Smooth muscle cell (in vitro differentiated cells): Measurements from ENCODE around the gene RWDD4. TPM values are rescaled to one million over a fixed set of nuclear protein-coding genes. Genes with fewer than 3 reads are reported as not detected.
A peak's percentile ranks its signal among the peaks of the same experiment; 100 is the strongest.

ENCODE experiments used
- DNase-seq: peaks from one replicate; lab custom pipeline; 2025; ENCODE audit not compliant: unreplicated experiment; lab: John Stamatoyannopoulos, UW
- H2AFZ ChIP-seq: fragments of 200-600 bp; sonication (generic); 2 replicates; pipeline ENCODE4 v1.6.0; 2016; ENCODE audit warnings: antibody characterized with exemption, low read depth, mild to moderate bottlenecking
- H3F3A ChIP-seq: fragments of 200-600 bp; sonication (generic); 2 replicates; pipeline ENCODE4 v1.6.0; 2017; ENCODE audit warnings: antibody characterized with exemption, low read depth
- H3K27ac ChIP-seq: fragments of 200-600 bp; sonication (generic); 2 replicates; pipeline ENCODE4 v1.5.1; 2016; ENCODE audit warnings: low read depth, mild to moderate bottlenecking
- H3K27me3 ChIP-seq: fragments of 200-600 bp; sonication (generic); 2 replicates; pipeline ENCODE4 v1.6.1; 2016; ENCODE audit warnings: low read depth, mild to moderate bottlenecking
- H3K36me3 ChIP-seq: fragments of 200-600 bp; sonication (generic); 2 replicates; pipeline ENCODE4 v1.5.1; 2016; ENCODE audit warnings: low read depth
- H3K4me1 ChIP-seq: fragments of 200-600 bp; sonication (generic); 2 replicates; pipeline ENCODE4 v1.5.1; 2016; ENCODE audit warnings: low read depth
- H3K4me2 ChIP-seq: fragments of 200-600 bp; sonication (generic); 2 replicates; pipeline ENCODE4 v1.6.0; 2016; ENCODE audit warnings: mild to moderate bottlenecking
- H3K4me3 ChIP-seq: fragments of 200-600 bp; sonication (generic); 2 replicates; pipeline ENCODE4 v1.5.1; 2016; ENCODE audit warnings: mild to moderate bottlenecking
- H3K79me2 ChIP-seq: fragments of 200-600 bp; sonication (generic); 2 replicates; pipeline ENCODE4 v1.6.0; 2016; ENCODE audit warnings: low read depth, mild to moderate bottlenecking
- H3K9ac ChIP-seq: fragments of 200-600 bp; sonication (generic); 2 replicates; pipeline ENCODE4 v1.6.0; 2016; ENCODE audit warnings: low read depth
- H3K9me3 ChIP-seq: fragments of 200-600 bp; sonication (generic); replicated peaks from 2 replicates; pipeline ENCODE4 v1.5.1; 2016; ENCODE audit warnings: low read depth
- H4K20me1 ChIP-seq: fragments of 200-600 bp; sonication (generic); 2 replicates; pipeline ENCODE4 v1.6.0; 2016; ENCODE audit warnings: low read depth
- CTCF ChIP-seq: fragments of 200-600 bp; sonication (generic); IDR thresholded peaks from 2 replicates; pipeline ENCODE4 v1.5.1; 2017; ENCODE audit warnings: borderline replicate concordance, mild to moderate bottlenecking, antibody characterized with exemption; ENCODE audit not compliant: insufficient read depth, poor library complexity, severe bottlenecking
- WGBS: methylation state at CpG from one replicate; pipeline ENCODE4 v1.1.7; 2016; ENCODE audit warnings: low lambda C conversion rate; 5-methylcytosine and 5-hydroxymethylcytosine counted together
- polyA plus RNA-seq: library from polyadenylated mRNA; unstranded; fragments of >200 nt; fragmentation: Nextera tagmentation; extraction: Ambion mirVana; gene quantifications from 2 replicates; pipeline ENCODE4 v1.2.1, GENCODE V29; 2016
- total RNA-seq: library from RNA; depleted of rRNA; stranded (reverse); fragments of >200 nt; gene quantifications from 2 replicates; pipeline ENCODE4 v1.2.3, GENCODE V29; 2014

Gene RWDD4
- 25.1 and 28.1 TPM in 2 replicates for total RNA-seq
- 20.0 and 23.6 TPM in 2 replicates for polyA plus RNA-seq

- Histone ChIP-seq H3K9me3 (no peaks in the 10 kb centered on the region), H3K36me3 (no peaks in the 10 kb centered on the region), H3K4me2 (peak within 1 kb of the TSS; percentile 96), H2AFZ (peak within 1 kb of the TSS; percentile 85), H3K27ac (peak within 1 kb of the TSS; percentile 81), H3K27me3 (no peaks in the 10 kb centered on the region), H3K9ac (peak within 1 kb of the TSS; percentile 88), H3K79me2 (peaks cover 63% of the 10 kb centered on the region), H3K4me3 (peak within 1 kb of the TSS; percentile 86), H4K20me1 (peaks cover 15% of the 10 kb centered on the region), H3F3A (no peaks in the 10 kb centered on the region), H3K4me1 (peaks cover 15% of the 10 kb centered on the region)
- no peak for TF ChIP-seq CTCF
- DNase-seq: peak; percentile 80
- under 1% methylated on average over 54 of the region's 63 CpGs for WGBS
Observed at GRCh38 chr4:183659029-183659871, at the start of gene RWDD4, which contains the start of gene TRAPPC11. TSS of gene RWDD4 (minus strand) at chr4:183659185. CDS start at chr4:183658952, 233 bp downstream. TSS of gene TRAPPC11 (plus strand) at chr4:183659293. CDS start at chr4:183663868, 4,575 bp downstream.

- no peaks in the 10 kb centered on the region for H3K27me3 ChIP-seq
- H3K79me2 ChIP-seq: peaks cover 2% of the 10 kb centered on the region
- H3F3A ChIP-seq: no peaks in the 10 kb centered on the region
- H2AFZ ChIP-seq: no peak overlapping the region
- no peak for TF ChIP-seq CTCF
- H3K4me1 ChIP-seq: no peaks in the 10 kb centered on the region
- H3K4me3 ChIP-seq: no peak overlapping the region
- H3K36me3 ChIP-seq: peaks cover 30% of the 10 kb centered on the region
- no peak for DNase-seq
- H3K9ac ChIP-seq: no peak overlapping the region
- no peaks in the 10 kb centered on the region for H3K9me3 ChIP-seq
- H3K4me2 ChIP-seq: no peak overlapping the region
- no peak overlapping the region for H3K27ac ChIP-seq
- WGBS: 77% methylated on average over 1 of the region's 1 CpG
- no peaks in the 10 kb centered on the region for H4K20me1 ChIP-seq
Observed at GRCh38 chr4:183702492-183702891, 43.5 kb upstream of the RWDD4 start.

- H3F3A ChIP-seq: no peaks in the 10 kb centered on the region
- no peak overlapping the region for H3K27ac ChIP-seq
- no peak overlapping the region for H2AFZ ChIP-seq
- no peaks in the 10 kb centered on the region for H3K27me3 ChIP-seq
- peaks cover 2% of the 10 kb centered on the region for H3K79me2 ChIP-seq
- no peaks in the 10 kb centered on the region for H4K20me1 ChIP-seq
- H3K4me3 ChIP-seq: no peak overlapping the region
- no peak overlapping the region for H3K4me2 ChIP-seq
- no peak overlapping the region for H3K9ac ChIP-seq
- no peak for DNase-seq
- H3K4me1 ChIP-seq: no peaks in the 10 kb centered on the region
- peaks cover 39% of the 10 kb centered on the region for H3K36me3 ChIP-seq
- TF ChIP-seq CTCF: no peak
- 97% methylated on average over 4 of the region's 4 CpGs for WGBS
- H3K9me3 ChIP-seq: no peaks in the 10 kb centered on the region
Observed at GRCh38 chr4:183700407-183700806, 41.4 kb upstream of the RWDD4 start.
